GM12892 (cell line): ENCODE measurements around the gene CYP4A22.

ENCODE experiments used
- POLR2A ChIP-seq: IDR thresholded peaks from 2 replicates; pipeline ENCODE4 v1.6.1; 2011; ENCODE audit warnings: low read depth, low read length, control low read depth
- POLR2AphosphoS5 ChIP-seq: IDR thresholded peaks from 2 replicates; pipeline ENCODE4 v1.6.1; 2011; ENCODE audit warnings: low read depth, low read length, control low read depth

DNA sequence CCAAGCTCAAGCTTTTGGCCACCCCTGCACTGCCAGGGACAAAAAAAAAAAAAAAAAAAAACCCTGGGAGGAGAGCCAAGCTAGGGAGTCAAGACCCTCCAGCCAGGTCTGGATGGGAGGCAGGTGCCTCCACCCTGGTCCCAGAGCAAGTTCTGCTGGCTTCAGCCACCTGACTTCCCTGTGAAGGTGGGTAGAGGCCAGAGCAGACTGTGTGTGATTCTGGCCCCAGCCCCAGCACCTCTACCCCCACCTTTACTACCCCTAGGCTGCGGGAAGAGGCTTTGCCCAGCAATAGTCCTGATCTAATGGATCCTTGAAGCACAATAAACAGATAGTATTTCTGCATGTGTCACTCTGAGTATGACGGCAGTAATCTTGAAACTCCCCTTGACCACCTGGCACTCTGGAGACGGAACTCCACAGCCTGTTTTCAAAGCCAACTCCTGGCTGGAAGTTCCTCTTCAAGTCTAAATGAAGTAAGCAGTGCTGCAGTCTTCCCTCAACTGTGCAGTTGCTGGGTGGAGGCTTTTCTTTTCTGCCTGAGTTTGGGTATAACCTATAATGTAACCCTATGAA, 42.8 kb downstream of the CYP4A22 start:
- TF ChIP-seq POLR2A, result no peak
- TF ChIP-seq POLR2AphosphoS5, result no peak
